KOPT-K1 (cell line): ENCODE measurements around the gene NMUR2.

Experiments
- H3K27ac ChIP-seq: fragments of 200-600 bp; sonication (generic); 2 replicates; pipeline ENCODE4 v1.5.1; 2016; ENCODE audit warnings: antibody characterized with exemption, mild to moderate bottlenecking, low read depth, low read length; ENCODE audit not compliant: poor library complexity, severe bottlenecking
- H3K36me3 ChIP-seq: fragments of 200-600 bp; sonication (generic); 2 replicates; pipeline ENCODE4 v1.5.1; 2017; ENCODE audit warnings: antibody characterized with exemption, mild to moderate bottlenecking, low read length, moderate library complexity; ENCODE audit not compliant: insufficient read depth
- H3K9me3 ChIP-seq: fragments of 200-600 bp; sonication (generic); 2 replicates; pipeline ENCODE4 v1.5.1; 2017; ENCODE audit warnings: antibody characterized with exemption, low read length, mild to moderate bottlenecking; ENCODE audit not compliant: insufficient read depth, poor library complexity, severe bottlenecking

NMUR2 gene

GRCh38 chr5:152353001-152353400 lies 52.1 kb downstream of the NMUR2 start:
- Histone ChIP-seq H3K9me3 (no peaks in the 10 kb centered on the region), H3K36me3 (no peaks in the 10 kb centered on the region), H3K27ac (no peak overlapping the region)

DNA sequence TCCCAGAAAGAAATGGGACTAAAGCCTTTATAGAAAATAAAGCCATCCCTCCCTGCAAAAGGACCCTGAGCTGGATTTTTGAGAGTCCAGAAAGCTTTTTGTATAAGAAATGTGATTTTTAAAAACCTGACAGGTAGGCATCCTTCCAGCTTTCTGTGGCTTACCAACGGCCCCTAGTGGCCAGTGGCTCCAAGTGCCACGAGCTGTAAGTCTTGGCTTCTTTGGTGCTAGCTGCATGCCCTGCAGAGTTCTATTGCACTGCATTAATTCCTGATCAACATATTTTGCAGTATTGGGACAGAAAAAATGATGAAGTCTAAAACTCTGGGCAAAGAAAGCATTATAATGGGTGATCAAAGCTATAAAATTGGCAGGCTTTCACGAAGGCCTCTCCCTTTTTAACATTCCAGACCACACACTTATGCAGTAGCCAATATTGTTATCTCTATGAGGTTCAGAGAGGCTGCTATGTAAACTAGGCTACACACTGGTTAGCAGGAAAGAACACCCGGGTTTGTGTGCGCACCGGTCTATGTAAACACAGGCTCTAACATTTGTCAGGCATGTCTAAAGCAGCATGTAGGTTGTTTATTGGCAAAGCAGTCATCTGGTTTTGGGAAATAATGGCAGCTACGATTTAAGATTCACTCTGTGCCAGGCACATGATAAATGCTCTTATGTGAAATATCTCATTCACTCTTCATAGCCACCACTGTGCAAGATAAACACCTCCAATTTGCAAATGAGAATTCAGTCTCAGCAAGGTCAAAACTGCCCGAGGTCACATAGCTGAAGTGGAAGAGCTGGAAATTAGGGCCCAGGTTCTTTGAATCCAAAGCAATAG lies 55.2 kb downstream of the NMUR2 start:
- Histone ChIP-seq H3K36me3 (no peaks in the 10 kb centered on the region), H3K27ac (no peak overlapping the region), H3K9me3 (no peaks in the 10 kb centered on the region)
